LNCAP (cell line): Measurements from ENCODE around the gene CSPG4.

Source experiments
- TF ChIP-seq, protein P1 (sequence below): fragments of 450-650 bp; IDR thresholded peaks from 2 replicates; pipeline ENCODE4 v1.5.1; 2017; ENCODE audit warnings: mild to moderate bottlenecking

Gene CSPG4

DNA sequence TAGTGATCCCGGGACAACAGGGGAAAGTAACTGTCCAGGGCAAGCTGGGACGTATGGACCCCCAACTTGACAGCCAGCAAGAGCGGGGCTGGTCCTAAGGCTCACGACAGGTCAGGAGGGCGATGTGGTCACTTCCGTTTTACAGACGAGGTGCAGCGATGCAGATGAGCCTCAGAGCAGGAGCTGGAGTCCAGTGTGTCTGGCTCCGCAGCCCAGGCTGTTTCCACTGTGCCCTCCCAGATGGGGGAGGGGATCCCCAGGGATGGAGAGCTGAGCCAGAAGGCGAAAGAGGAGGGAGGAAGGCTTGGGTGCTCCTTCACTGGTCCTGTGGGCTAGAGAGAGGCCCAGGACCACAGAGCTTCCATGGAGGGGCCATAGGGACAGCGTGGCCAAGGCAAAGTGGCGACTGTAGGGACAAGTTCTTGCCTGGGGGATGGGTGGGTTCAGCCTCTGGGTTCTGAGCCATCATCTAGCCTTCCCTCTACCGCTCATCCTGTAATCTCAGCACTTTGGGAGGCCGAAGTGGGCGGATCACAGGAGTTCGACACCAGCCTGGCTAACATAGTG is 59.2 kb downstream of the CSPG4 start:
- TF ChIP-seq, protein P1, sequence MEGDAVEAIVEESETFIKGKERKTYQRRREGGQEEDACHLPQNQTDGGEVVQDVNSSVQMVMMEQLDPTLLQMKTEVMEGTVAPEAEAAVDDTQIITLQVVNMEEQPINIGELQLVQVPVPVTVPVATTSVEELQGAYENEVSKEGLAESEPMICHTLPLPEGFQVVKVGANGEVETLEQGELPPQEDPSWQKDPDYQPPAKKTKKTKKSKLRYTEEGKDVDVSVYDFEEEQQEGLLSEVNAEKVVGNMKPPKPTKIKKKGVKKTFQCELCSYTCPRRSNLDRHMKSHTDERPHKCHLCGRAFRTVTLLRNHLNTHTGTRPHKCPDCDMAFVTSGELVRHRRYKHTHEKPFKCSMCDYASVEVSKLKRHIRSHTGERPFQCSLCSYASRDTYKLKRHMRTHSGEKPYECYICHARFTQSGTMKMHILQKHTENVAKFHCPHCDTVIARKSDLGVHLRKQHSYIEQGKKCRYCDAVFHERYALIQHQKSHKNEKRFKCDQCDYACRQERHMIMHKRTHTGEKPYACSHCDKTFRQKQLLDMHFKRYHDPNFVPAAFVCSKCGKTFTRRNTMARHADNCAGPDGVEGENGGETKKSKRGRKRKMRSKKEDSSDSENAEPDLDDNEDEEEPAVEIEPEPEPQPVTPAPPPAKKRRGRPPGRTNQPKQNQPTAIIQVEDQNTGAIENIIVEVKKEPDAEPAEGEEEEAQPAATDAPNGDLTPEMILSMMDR = no peak

DNA sequence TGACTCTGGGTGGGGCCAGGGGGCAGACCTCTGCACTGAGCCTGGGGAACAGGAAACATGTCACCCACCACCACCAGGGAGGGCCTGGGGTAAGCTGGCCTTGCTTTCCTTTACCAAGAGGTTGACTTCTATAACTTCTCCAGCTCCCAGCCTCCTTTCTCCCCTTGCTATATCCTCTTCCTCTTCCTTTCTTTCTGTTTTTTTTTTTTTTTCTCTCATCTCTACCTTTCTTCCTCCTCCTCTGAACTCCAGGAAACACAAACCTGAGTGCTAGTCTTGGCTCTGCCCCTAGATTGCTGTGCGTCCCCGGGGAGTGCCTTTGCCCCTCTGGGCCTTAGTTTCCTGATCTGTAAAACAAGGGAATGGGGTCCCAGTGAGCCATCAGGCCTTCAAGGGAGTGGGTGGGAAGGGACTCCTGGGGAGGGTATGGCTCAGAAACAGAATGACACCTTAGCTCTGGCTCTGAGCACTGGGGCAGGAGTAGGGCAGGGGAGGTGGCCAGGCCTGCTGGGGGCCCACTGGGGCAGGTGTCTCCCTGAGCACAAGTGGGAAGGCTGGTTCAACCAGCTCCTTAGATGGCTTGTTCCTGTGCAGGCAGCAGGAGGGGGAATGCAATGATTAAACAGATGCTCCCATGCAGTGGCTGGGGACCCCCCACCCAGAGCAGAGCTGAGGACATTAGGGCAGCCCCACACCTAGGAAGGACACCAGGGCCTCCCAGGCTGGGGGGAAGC is 60.7 kb downstream of the CSPG4 start:
- TF ChIP-seq, protein P1 = no peak

DNA sequence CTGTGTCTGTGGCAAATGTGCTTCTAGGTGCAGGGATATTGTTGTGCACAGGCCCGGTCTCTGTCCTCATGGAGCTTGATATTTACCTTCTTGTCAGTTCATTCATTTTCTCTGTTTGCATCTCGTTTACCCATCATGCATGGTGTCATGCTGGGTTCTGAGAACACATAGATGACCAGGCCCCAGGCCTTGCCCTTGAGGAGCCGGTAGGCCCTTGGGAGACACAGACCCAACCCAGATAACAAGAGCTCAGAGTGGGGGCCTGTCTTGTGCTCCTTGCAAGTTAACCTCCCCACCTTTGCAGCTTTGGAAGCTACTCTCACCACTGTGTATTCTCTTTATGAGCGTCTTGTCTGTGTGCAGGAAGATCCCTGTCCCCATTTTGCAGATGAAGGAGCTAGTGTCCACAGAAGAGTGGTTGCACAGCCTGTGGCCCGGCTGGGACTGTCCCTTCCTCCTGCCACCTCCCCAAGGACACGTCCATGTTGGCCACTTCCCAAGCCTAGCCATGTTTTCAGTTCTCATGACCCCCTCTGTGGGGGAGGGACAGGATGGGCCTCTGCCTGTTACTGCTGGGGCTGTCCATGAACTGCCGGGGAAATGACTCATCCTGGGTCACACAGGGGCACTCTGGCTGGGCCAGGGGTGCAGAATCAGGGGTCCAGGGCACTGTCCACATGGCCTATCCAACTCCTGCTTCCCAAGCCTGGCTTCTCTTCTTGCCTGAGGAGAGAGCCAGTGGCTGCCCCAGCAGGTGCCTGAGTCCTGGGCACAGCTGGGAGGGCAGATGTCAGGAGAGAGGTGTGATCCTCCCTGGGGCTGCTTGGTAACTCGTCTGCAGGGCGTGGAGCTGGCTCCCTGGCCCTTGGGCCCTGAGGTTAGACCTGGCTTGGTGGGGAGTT is 61.5 kb downstream of the CSPG4 start:
- TF ChIP-seq, protein P1 = no peak

DNA sequence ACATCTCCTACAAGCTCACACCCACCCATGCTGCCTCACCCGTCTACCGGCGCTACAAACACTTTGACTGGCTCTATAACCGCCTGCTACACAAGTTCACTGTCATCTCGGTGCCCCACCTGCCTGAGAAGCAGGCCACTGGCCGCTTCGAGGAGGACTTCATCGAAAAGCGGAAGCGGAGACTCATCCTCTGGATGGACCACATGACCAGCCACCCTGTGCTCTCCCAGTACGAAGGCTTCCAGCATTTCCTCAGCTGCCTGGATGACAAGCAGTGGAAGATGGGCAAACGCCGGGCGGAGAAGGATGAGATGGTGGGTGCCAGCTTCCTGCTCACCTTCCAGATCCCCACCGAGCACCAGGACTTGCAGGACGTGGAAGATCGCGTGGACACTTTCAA is 62.8 kb downstream of the CSPG4 start:
- TF ChIP-seq, protein P1 = no peak

DNA sequence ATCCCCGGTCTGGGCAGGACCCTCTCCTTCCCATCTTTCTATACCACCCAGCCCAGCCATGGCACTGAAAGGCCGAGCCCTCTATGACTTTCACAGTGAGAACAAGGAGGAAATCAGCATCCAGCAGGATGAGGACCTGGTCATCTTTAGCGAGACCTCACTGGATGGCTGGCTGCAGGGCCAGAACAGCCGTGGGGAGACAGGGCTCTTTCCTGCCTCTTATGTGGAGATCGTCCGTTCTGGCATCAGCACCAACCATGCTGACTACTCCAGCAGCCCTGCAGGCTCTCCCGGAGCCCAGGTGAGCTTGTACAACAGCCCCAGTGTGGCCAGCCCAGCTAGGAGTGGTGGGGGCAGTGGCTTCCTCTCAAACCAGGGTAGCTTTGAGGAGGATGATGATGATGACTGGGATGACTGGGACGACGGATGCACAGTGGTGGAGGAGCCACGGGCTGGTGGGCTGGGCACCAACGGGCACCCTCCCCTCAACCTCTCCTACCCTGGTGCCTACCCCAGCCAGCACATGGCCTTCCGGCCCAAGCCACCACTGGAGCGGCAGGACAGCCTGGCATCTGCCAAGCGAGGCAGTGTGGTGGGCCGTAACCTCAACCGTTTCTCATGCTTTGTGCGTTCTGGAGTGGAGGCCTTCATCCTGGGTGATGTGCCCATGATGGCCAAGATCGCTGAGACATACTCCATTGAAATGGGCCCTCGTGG is 63.4 kb downstream of the CSPG4 start:
- TF ChIP-seq, protein P1 = no peak

DNA sequence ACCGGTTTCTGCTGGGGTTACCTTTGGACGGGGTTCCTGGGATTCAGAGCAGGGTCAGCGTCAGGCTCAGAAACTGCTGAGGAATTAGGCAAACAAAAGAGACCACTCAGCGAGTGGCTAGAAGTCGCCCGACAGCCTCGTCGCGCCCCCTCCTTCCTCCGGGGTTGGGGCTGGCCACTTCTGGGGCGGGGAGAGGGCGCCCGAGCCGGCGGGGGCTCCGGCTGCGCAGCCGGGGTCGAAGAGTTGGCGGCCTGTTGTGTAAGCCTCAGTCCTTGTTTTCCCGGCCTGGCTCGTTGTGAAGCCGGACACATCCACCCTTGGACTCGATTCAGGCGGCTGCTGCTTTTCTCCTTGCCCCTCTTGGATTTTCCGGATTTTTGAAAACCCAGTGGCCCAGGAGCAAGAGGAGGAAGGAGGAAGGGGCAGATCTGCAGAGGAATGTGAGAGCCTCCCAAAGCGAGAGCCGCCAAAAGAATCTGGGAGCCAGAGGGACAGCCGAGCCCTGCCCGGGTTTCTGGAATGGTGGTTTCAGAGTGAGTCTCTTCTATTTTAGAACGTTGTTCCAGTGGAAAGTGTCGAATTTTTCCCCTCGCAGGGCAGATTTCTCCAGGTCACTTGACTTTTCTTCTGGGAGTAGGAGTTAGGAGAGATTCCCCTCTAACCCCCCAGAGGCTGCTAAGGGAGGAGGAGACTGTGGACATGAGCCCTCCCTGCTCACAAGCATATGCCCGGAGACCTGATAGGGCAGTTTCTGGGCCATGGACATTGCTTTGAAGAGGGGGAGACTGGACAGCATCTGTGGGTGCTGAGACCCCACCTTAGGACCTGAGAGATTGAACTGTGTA is 64.3 kb downstream of the CSPG4 start:
- TF ChIP-seq, protein P1 = no peak
